A549 (cell line): Measurements from ENCODE around the gene ZNF213. TPM values are rescaled to one million over a fixed set of nuclear protein-coding genes. Genes with fewer than 3 reads are reported as not detected.

Experiments
- ATAC-seq, 2 experiments: fragments of 200-7000 bp in 1 of 2; fragments of >200 bp in 1 of 2; cut with Nextera tagmentation in 1 of 2; cut with Tn5 transposase in 1 of 2; 3 replicates each; pipeline versions ENCODE4 v1.8.0 to v1.9.1; 2018 to 2020; ENCODE audit warnings: mild to moderate bottlenecking in 1 of 2, moderate library complexity in 1 of 2
- CTCF ChIA-PET: fragments of 300-600 bp; sonication (Branson Sonifier 250); formaldehyde crosslinking; extraction: SDS; loops from one replicate; lab custom pipeline; 2021; ENCODE audit warnings: antibody characterized with exemption, inconsistent platforms; lab: Yijun Ruan, JAX
- POLR2A ChIA-PET: fragments of 350-600 bp; formaldehyde crosslinking; extraction: SDS; loops from one replicate; lab custom pipeline; 2021; ENCODE audit warnings: antibody characterized with exemption, inconsistent platforms; lab: Yijun Ruan, JAX
- DNase-seq, 2 experiments: peaks; one replicate each; pipeline versions ENCODE4 v3.0.0 to v3.0.0-alpha.2; 2011 to 2016; ENCODE audit warnings: low read depth in 1 of 2, low spot score in 1 of 2
- FAIRE-seq: peaks from 2 replicates; lab custom pipeline; 2011; peaks lifted over from hg19 to GRCh38; lab: Jason Lieb, UNC
- H3K27ac ChIP-seq, 2 experiments: fragments of >200 bp; sonication (Bioruptor Twin); formaldehyde crosslinking; 3 replicates each; pipeline ENCODE4 v1.5.1; 2016 to 2017
- H3K4me1 ChIP-seq: fragments of >200 bp; sonication (Bioruptor Twin); formaldehyde crosslinking; 3 replicates; pipeline ENCODE4 v1.6.1; 2016
- H3K4me2 ChIP-seq: fragments of >200 bp; sonication (Bioruptor Twin); formaldehyde crosslinking; 3 replicates; pipeline ENCODE4 v1.6.1; 2016
- H3K4me3 ChIP-seq: fragments of >200 bp; sonication (Bioruptor Twin); formaldehyde crosslinking; 3 replicates; pipeline ENCODE4 v1.5.1; 2016
- H3K9me3 ChIP-seq: fragments of >200 bp; sonication (Bioruptor Twin); formaldehyde crosslinking; 3 replicates; pipeline ENCODE4 v1.6.1; 2016
- CBX8 ChIP-seq: fragments of 200-600 bp; sonication (generic); IDR thresholded peaks from 2 replicates; pipeline ENCODE4 v1.6.1; 2016
- CEBPB ChIP-seq, 2 experiments: fragments of >200 bp in 1 of 2; sonication (Bioruptor Twin) in 1 of 2; formaldehyde crosslinking in 1 of 2; IDR thresholded peaks; 2 replicates each; pipeline ENCODE4 v1.6.1; 2012 to 2016
- CHD4 ChIP-seq: fragments of 200-600 bp; sonication (generic); IDR thresholded peaks from 2 replicates; pipeline ENCODE4 v1.6.1; 2016; ENCODE audit warnings: antibody characterized with exemption, mild to moderate bottlenecking, borderline replicate concordance
- ELK1 ChIP-seq: fragments of 150-350 bp; IDR thresholded peaks from 2 replicates; pipeline ENCODE4 v1.6.1; 2014; ENCODE audit warnings: low read depth, mild to moderate bottlenecking, low read length
- EP300 ChIP-seq, 2 experiments: fragments of >200 bp; sonication (Bioruptor Twin); formaldehyde crosslinking; IDR thresholded peaks; 2 replicates in 1 of 2; 3 replicates in 1 of 2; pipeline ENCODE4 v1.6.1; 2016 to 2017
- ESRRA ChIP-seq: fragments of 150-350 bp; IDR thresholded peaks from 2 replicates; pipeline ENCODE4 v1.6.1; 2014; ENCODE audit warnings: mild to moderate bottlenecking, low read length, borderline replicate concordance
- FOSL2 ChIP-seq, 2 experiments: fragments of 450-650 bp in 1 of 2; fragments of >200 bp in 1 of 2; sonication (Bioruptor Twin) in 1 of 2; formaldehyde crosslinking; IDR thresholded peaks; 2 replicates each; pipeline versions ENCODE4 v1.5.0 to v1.6.1; 2016 to 2020; ENCODE audit warnings: mild to moderate bottlenecking in 1 of 2, moderate library complexity in 1 of 2
- GATA3 ChIP-seq: IDR thresholded peaks from 2 replicates; pipeline ENCODE4 v1.6.1; 2012; ENCODE audit warnings: borderline replicate concordance
- HDAC2 ChIP-seq: fragments of 200-600 bp; sonication (generic); IDR thresholded peaks from 2 replicates; pipeline ENCODE4 v1.6.1; 2016
- HEYL ChIP-seq: fragments of 250-450 bp; sonication (Bioruptor Pico); IDR thresholded peaks from 2 replicates; pipeline ENCODE4 v1.8.0; 2021; ENCODE audit warnings: mild to moderate bottlenecking, moderate library complexity
- HMGXB4 ChIP-seq: fragments of 250-450 bp; sonication (Bioruptor Pico); IDR thresholded peaks from 2 replicates; pipeline ENCODE4 v1.5.0; 2021; ENCODE audit warnings: mild to moderate bottlenecking, moderate library complexity, borderline replicate concordance
- HOXA7 ChIP-seq: fragments of 250-450 bp; sonication (Bioruptor Pico); IDR thresholded peaks from 2 replicates; pipeline ENCODE4 v1.5.0; 2020; ENCODE audit warnings: mild to moderate bottlenecking, moderate library complexity
- HOXB13 ChIP-seq: fragments of 250-450 bp; sonication (Bioruptor Pico); IDR thresholded peaks from 2 replicates; pipeline ENCODE4 v1.5.0; 2020; ENCODE audit warnings: low read depth, mild to moderate bottlenecking, moderate library complexity
- HOXB5 ChIP-seq: fragments of 250-450 bp; sonication (Bioruptor Pico); IDR thresholded peaks from 2 replicates; pipeline ENCODE4 v1.5.0; 2020; ENCODE audit warnings: mild to moderate bottlenecking, moderate library complexity
- JUN ChIP-seq, 2 experiments: fragments of >200 bp; sonication (Bioruptor Twin); formaldehyde crosslinking; IDR thresholded peaks; 2 replicates in 1 of 2; 3 replicates in 1 of 2; pipeline ENCODE4 v1.6.1; 2016 to 2017
- JUNB ChIP-seq: fragments of >200 bp; sonication (Bioruptor Twin); formaldehyde crosslinking; IDR thresholded peaks from 2 replicates; pipeline ENCODE4 v1.6.1; 2016
- KDM1A ChIP-seq: fragments of 200-600 bp; sonication (generic); IDR thresholded peaks from 2 replicates; pipeline ENCODE4 v1.6.1; 2016; ENCODE audit warnings: low read depth, mild to moderate bottlenecking
- MAFK ChIP-seq: fragments of 450-650 bp; IDR thresholded peaks from 2 replicates; pipeline ENCODE4 v1.6.1; 2014; ENCODE audit not compliant: partially characterized antibody
- MAX ChIP-seq: IDR thresholded peaks from 2 replicates; pipeline ENCODE4 v1.6.1; 2012
- MYC ChIP-seq: IDR thresholded peaks from 2 replicates; pipeline ENCODE4 v1.6.1; 2012; ENCODE audit warnings: mild to moderate bottlenecking, inconsistent platforms, low read length, improper control_type of control experiment, borderline replicate concordance
- NPAS2 ChIP-seq: fragments of 250-450 bp; sonication (Bioruptor Pico); IDR thresholded peaks from 2 replicates; pipeline ENCODE4 v1.8.0; 2022; ENCODE audit warnings: mild to moderate bottlenecking, moderate library complexity, borderline replicate concordance
- RFX5 ChIP-seq: fragments of 450-650 bp; IDR thresholded peaks from 2 replicates; pipeline ENCODE4 v1.7.1; 2014; ENCODE audit warnings: antibody characterized with exemption, mild to moderate bottlenecking, moderate library complexity
- RNF2 ChIP-seq: fragments of 200-600 bp; sonication (generic); IDR thresholded peaks from 2 replicates; pipeline ENCODE4 v1.6.1; 2016; ENCODE audit warnings: low read depth, mild to moderate bottlenecking, antibody characterized with exemption, moderate library complexity, borderline replicate concordance
- USF2 ChIP-seq: fragments of 450-650 bp; IDR thresholded peaks from 2 replicates; pipeline ENCODE4 v1.6.1; 2014; ENCODE audit warnings: antibody characterized with exemption
- WGBS: methylation state at CpG from one replicate; pipeline ENCODE4 v1.1.6; 2017; ENCODE audit errors: missing lambda C conversion rate; 5-methylcytosine and 5-hydroxymethylcytosine counted together
- polyA plus RNA-seq, 4 experiments: library from polyadenylated mRNA; depleted of rRNA in 3 of 4; stranded (reverse); fragments of >200 nt; fragmentation: RNase III in 1 of 4; extraction: RNeasy Plus Mini Kit Qiagen cat#74134 plus additional on column Dnase treatment in 1 of 4; gene quantifications; 2 replicates in 3 of 4; 3 replicates in 1 of 4; pipeline ENCODE4 v1.2.3, GENCODE V29; 2011 to 2017
- TF ChIP-seq, protein P1 (sequence below): fragments of >200 bp; sonication (Bioruptor Twin); formaldehyde crosslinking; IDR thresholded peaks from 3 replicates; pipeline ENCODE4 v1.6.1; 2016

Gene ZNF213
- polyA plus RNA-seq, 2 of the 4 experiments (the other 2 are of a cell fraction): 0.72 to 6.1 TPM

GRCh38 chr16:3161235-3162018, 26.6 kb downstream of the ZNF213 start:
- ChIA-PET POLR2A (interaction anchor here (0.5 to 5.8 kb wide), 10 partner anchors 9 to 192 kb away, joined by 3 to 43 read pairs (median 6); partner anchors contain the start of genes OR1F1 and ZNF213), CTCF (interaction anchor here (0.9 to 4.5 kb wide), 5 partner anchors 11 to 30 kb away, joined by 3 to 40 read pairs (median 10); no protein-coding TSS in a partner anchor)
- FAIRE-seq: no peak
- TF ChIP-seq JUNB: no peak
- no peak for TF ChIP-seq CEBPB (IDR thresholded peaks at IDR 0.05)
- TF ChIP-seq HOXB13 (CRISPR knock-in tag): no peak
- no peak for TF ChIP-seq HMGXB4 (CRISPR knock-in tag)
- no peak for TF ChIP-seq GATA3
- TF ChIP-seq EP300 (IDR thresholded peaks at IDR 0.05): no peak
- TF ChIP-seq, protein P1, sequence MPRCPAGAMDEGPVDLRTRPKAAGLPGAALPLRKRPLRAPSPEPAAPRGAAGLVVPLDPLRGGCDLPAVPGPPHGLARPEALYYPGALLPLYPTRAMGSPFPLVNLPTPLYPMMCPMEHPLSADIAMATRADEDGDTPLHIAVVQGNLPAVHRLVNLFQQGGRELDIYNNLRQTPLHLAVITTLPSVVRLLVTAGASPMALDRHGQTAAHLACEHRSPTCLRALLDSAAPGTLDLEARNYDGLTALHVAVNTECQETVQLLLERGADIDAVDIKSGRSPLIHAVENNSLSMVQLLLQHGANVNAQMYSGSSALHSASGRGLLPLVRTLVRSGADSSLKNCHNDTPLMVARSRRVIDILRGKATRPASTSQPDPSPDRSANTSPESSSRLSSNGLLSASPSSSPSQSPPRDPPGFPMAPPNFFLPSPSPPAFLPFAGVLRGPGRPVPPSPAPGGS: no peak
- no peak for TF ChIP-seq RNF2
- TF ChIP-seq HOXA7 (CRISPR knock-in tag): no peak
- no peak for TF ChIP-seq CBX8
- peak; percentile 9; the same call in 1 of the 2 replicates for TF ChIP-seq MAX
- TF ChIP-seq MAFK: no peak
- no peak for TF ChIP-seq NPAS2
- TF ChIP-seq ESRRA: no peak
- TF ChIP-seq ELK1: no peak
- no peak for TF ChIP-seq JUN (IDR thresholded peaks at IDR 0.05)
- no peak for TF ChIP-seq RFX5
- no peak for TF ChIP-seq USF2
- TF ChIP-seq HDAC2: 0 out of 2 replicates have a peak, but pooled peaks have one; percentile 23
- TF ChIP-seq CHD4: peak; percentile 97
- no peak for TF ChIP-seq HOXB5 (CRISPR knock-in tag)
- TF ChIP-seq HEYL: no peak
- peak; percentile 86; the same call in 1 of the 2 replicates for TF ChIP-seq KDM1A
- no peak for TF ChIP-seq MYC
- no peak for TF ChIP-seq FOSL2 (IDR thresholded peaks at IDR 0.05)
- no peak for TF ChIP-seq FOSL2 (CRISPR knock-in tag; IDR thresholded peaks at IDR 0.05)
- Histone ChIP-seq H3K9me3 (no peaks in the 10 kb centered on the region), H3K4me3 (peak overlapping the region; percentile 51), H3K4me2 (peak overlapping the region; percentile 100), H3K27ac (peak overlapping the region; percentile 60 to 90), H3K4me1 (peaks cover 3% of the 10 kb centered on the region; the same call in 2 of the 3 replicates)
- peak; percentile 7 to 11; a peak in 4 of 6 replicates for ATAC-seq
- DNase-seq: peak; percentile 59 to 81
- WGBS: 3% methylated on average over 35 of the region's 36 CpGs
